Nephron progenitor cell (in vitro differentiated cells): ENCODE measurements around the gene STMP1.
A peak's percentile ranks its signal among the peaks of the same experiment; 100 is the strongest.

Source experiments
- DNase-seq: peaks from one replicate; pipeline ENCODE4 v3.0.0; 2021
- H3K27ac Mint-ChIP-seq: 2 replicates; pipeline ENCODE4 v1.8.0; 2021; ENCODE audit warnings: mild to moderate bottlenecking, moderate library complexity, mixed read lengths
- H3K27me3 Mint-ChIP-seq: 2 replicates; pipeline ENCODE4 v1.8.0; 2021; ENCODE audit warnings: mild to moderate bottlenecking, low read depth, mixed read lengths; ENCODE audit not compliant: poor library complexity
- H3K36me3 Mint-ChIP-seq: 2 replicates; pipeline ENCODE4 v1.8.0; 2021; ENCODE audit warnings: low read depth, mixed read lengths
- H3K4me1 Mint-ChIP-seq: 2 replicates; pipeline ENCODE4 v1.8.0; 2021; ENCODE audit warnings: mixed read lengths
- H3K4me3 Mint-ChIP-seq: 2 replicates; pipeline ENCODE4 v1.8.0; 2021; ENCODE audit warnings: mild to moderate bottlenecking, moderate library complexity, mixed read lengths
- H3K9me3 Mint-ChIP-seq: 2 replicates; pipeline ENCODE4 v1.8.0; 2021; ENCODE audit warnings: mild to moderate bottlenecking, moderate library complexity, mixed read lengths
- TF ChIP-seq, protein P1 (sequence below): fragments of 200-600 bp; sonication (generic); IDR thresholded peaks from 2 replicates; pipeline ENCODE4 v1.5.0; 2021; ENCODE audit warnings: antibody characterized with exemption

Gene STMP1

DNA sequence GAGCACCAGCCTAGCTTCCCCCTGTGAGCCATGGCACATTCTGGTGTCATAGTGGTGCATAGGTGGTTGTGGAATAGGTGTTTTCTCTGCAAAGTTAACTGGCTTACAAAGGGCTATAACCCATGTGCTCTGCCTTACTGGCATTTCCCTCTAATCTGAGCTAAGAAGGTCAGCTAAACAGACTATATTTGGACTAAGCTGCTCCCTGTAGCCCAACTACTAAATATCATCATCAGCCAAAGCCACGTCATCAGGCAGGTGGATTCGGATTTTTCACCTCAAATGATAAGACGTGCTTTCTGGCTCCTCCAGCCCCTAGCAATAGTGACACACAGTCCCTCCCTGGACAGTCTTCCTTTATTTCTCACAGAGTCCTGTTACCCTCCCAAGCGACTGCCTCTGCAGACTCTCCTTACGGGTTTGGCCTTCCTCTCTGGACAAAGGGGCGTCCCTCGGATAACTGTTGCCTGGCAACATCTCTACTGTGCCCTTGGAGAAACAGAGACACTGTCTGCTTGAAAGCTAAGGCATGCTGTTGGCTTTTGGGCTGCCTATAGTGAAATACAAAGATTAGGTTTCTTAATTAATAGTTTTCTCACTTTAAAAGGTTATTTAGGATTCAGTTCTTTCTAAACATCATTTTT, 56.6 kb downstream of the STMP1 start:
- H3K36me3 Mint-ChIP-seq, result no peaks in the 10 kb centered on the region
- no peak overlapping the region for H3K27ac Mint-ChIP-seq
- H3K27me3 Mint-ChIP-seq, result no peaks in the 10 kb centered on the region
- TF ChIP-seq, protein P1, sequence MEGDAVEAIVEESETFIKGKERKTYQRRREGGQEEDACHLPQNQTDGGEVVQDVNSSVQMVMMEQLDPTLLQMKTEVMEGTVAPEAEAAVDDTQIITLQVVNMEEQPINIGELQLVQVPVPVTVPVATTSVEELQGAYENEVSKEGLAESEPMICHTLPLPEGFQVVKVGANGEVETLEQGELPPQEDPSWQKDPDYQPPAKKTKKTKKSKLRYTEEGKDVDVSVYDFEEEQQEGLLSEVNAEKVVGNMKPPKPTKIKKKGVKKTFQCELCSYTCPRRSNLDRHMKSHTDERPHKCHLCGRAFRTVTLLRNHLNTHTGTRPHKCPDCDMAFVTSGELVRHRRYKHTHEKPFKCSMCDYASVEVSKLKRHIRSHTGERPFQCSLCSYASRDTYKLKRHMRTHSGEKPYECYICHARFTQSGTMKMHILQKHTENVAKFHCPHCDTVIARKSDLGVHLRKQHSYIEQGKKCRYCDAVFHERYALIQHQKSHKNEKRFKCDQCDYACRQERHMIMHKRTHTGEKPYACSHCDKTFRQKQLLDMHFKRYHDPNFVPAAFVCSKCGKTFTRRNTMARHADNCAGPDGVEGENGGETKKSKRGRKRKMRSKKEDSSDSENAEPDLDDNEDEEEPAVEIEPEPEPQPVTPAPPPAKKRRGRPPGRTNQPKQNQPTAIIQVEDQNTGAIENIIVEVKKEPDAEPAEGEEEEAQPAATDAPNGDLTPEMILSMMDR, result no peak
- no peak overlapping the region for H3K4me3 Mint-ChIP-seq
- H3K9me3 Mint-ChIP-seq, result no peaks in the 10 kb centered on the region
- DNase-seq, result no peak
- peaks cover 20% of the 10 kb centered on the region for H3K4me1 Mint-ChIP-seq

DNA sequence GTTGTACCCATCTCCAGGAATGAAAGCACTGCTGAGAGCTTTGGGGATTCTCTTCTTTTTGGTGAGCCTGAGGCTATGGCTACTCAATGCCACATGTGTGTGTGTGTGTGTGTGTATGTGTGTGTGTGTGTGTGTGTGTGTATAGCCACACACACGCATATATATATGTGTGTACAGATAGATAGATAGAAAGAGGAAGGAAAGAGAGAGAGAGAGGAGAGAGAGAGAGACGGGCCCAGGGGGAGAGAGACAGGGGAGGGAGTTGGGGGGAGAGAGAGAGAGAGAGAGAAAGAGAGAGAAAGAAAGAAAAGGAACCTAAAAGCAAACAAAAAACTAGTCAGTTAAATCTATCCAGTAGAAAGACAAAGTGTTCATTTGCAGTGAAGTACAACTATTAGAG, 57.4 kb downstream of the STMP1 start:
- TF ChIP-seq, protein P1, result no peak
- H3K36me3 Mint-ChIP-seq, result no peaks in the 10 kb centered on the region
- no peak for DNase-seq
- peaks cover 20% of the 10 kb centered on the region for H3K4me1 Mint-ChIP-seq
- no peak overlapping the region for H3K27ac Mint-ChIP-seq
- no peaks in the 10 kb centered on the region for H3K9me3 Mint-ChIP-seq
- no peak overlapping the region for H3K4me3 Mint-ChIP-seq
- H3K27me3 Mint-ChIP-seq, result peaks cover 1% of the 10 kb centered on the region

DNA sequence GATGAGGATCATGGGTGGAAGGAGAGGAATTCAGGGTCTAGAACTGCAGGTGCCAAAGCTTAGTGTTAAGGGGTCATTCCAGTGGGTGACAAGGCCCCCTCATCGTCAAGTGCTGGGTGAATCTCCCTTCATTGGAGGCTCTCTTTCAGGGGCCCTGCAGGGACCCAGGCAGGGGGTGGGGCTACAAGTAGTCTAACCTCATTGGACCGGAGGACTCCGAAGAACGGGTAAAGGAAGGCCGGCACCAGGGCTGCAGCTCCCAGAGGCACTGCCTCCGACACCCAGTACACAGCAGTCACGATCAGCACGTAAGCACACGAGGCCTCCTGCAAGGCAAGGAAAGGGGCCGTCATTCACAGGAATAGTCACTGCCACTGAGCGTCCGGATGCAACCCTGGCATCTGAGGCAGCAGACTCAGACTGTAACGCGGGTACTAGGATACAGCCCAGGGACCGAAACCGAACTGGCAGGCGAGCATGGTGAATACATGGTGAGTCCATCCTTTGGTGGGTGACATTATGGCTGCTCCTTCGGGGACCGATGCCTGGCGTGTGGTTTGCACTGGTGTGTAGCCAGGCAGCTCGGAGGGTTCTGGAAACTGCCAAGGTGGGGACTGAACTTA, 59.0 kb downstream of the STMP1 start:
- H3K36me3 Mint-ChIP-seq, result no peaks in the 10 kb centered on the region
- peak overlapping the region; percentile 79 for H3K27ac Mint-ChIP-seq
- no peak overlapping the region for H3K4me3 Mint-ChIP-seq
- no peak for DNase-seq
- peaks cover 3% of the 10 kb centered on the region for H3K27me3 Mint-ChIP-seq
- H3K9me3 Mint-ChIP-seq, result no peaks in the 10 kb centered on the region
- TF ChIP-seq, protein P1, result no peak
- peaks cover 20% of the 10 kb centered on the region for H3K4me1 Mint-ChIP-seq

GRCh38 chr7:135723411-135723810, 61.1 kb downstream of the STMP1 start:
- Mint-ChIP-seq H3K36me3 (no peaks in the 10 kb centered on the region), H3K9me3 (no peaks in the 10 kb centered on the region), H3K4me3 (no peak overlapping the region), H3K4me1 (peaks cover 20% of the 10 kb centered on the region), H3K27me3 (peaks cover 5% of the 10 kb centered on the region), H3K27ac (no peak overlapping the region)
- TF ChIP-seq, protein P1, result no peak
- no peak for DNase-seq
